Stimulated activated CD8-positive, alpha-beta memory T cell treated with anti-CD3 and anti-CD28 coated beads, Interleukin-12 subunit alpha, Interleukin-12 subunit beta, amount 100 ng/mL, for 4 hours (primary cell): ENCODE measurements around the gene APCDD1L.
"Not testable (repeated sequence)": the region's sequence is repeated elsewhere in the genome, so short reads cannot be mapped to it uniquely, and the experiment has no call there.

Source experiments
- DNase-seq: peaks from one replicate; pipeline ENCODE4 v3.0.0-alpha.2; 2020; ENCODE audit warnings: low read depth

APCDD1L gene

GRCh38 chr20:58514321-58515232 is 622 bp downstream of the APCDD1L start:
- no peak for DNase-seq

- DNase-seq = no peak
These were observed 1.5 kb downstream of the APCDD1L start for GRCh38 chr20:58513580-58514285.

GRCh38 chr20:58512808-58513552 is 2.2 kb downstream of the APCDD1L start:
- DNase-seq = no peak

GRCh38 chr20:58511861-58512260 is 3.3 kb downstream of the APCDD1L start:
- no peak for DNase-seq

GRCh38 chr20:58511364-58511763 is 3.8 kb downstream of the APCDD1L start:
- DNase-seq = no peak

GRCh38 chr20:58510921-58511320 is 4.3 kb downstream of the APCDD1L start:
- DNase-seq = no peak

GRCh38 chr20:58508762-58509395 is 6.3 kb downstream of the APCDD1L start:
- no peak for DNase-seq

GRCh38 chr20:58506999-58507398 is 8.2 kb downstream of the APCDD1L start:
- DNase-seq = not testable (repeated sequence)

GRCh38 chr20:58504566-58504965 is 10.6 kb downstream of the APCDD1L start:
- no peak for DNase-seq

GRCh38 chr20:58503668-58504067 is 11.5 kb downstream of the APCDD1L start:
- DNase-seq = no peak

- DNase-seq = no peak
These were observed 14.9 kb downstream of the APCDD1L start for GRCh38 chr20:58500256-58500655.

GRCh38 chr20:58498470-58499068 is 16.6 kb downstream of the APCDD1L start:
- DNase-seq = no peak

GRCh38 chr20:58497724-58498469 is 17.3 kb downstream of the APCDD1L start:
- no peak for DNase-seq

- DNase-seq = no peak
These were observed 18.0 kb downstream of the APCDD1L start for GRCh38 chr20:58497076-58497641.

- DNase-seq = no peak
These were observed 18.8 kb downstream of the APCDD1L start for GRCh38 chr20:58496429-58496769.

- no peak for DNase-seq
These were observed 19.4 kb downstream of the APCDD1L start for GRCh38 chr20:58495623-58496428.

GRCh38 chr20:58494923-58495622 is 20.1 kb downstream of the APCDD1L start:
- DNase-seq = no peak

- DNase-seq = no peak
These were observed 22.2 kb downstream of the APCDD1L start for GRCh38 chr20:58492795-58493524.
